ENCODE results near the gene NEFH. TPM values are rescaled to one million over a fixed set of nuclear protein-coding genes. Genes with fewer than 3 reads are reported as not detected.

NEFH gene
- total RNA-seq, 1 experiment from 2014 or later = not detected

DNA sequence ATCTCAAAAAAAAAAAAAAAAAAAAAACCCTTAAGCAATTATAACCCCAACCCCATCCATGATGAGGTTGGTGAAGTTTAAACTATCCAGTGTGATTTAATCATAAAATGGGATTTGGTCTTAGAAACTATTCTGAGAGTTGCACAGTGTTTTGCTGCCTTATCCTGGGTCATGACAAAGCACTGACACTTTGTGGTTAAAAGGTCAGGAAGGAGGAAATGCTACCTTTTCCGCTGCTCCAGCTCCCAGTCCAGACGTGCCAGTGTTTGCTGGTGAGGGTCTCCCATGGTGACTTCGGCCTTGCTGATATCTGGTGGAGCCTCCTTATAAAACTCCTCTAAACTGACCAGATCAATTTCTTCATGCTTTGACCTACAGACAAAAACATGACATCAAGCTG is 59.1 kb downstream of the NEFH start:
- H4K20me1 ChIP-seq (ENCODE audit: insufficient read depth) = no peaks in the 10 kb centered on the region
- no peaks in the 10 kb centered on the region for H3K27me3 ChIP-seq (ENCODE audit: insufficient read depth, low read length)
- no peak overlapping the region for H3K4me2 ChIP-seq (ENCODE audit: low read length)
- H3K9me2 ChIP-seq (ENCODE audit: insufficient read depth) = no peaks in the 10 kb centered on the region
- H3K9me3 ChIP-seq (ENCODE audit: control insufficient read depth in 1 of 2, insufficient read depth in 1 of 2, low read depth in 1 of 2, low read length in 2 of 2) = no peaks in the 10 kb centered on the region
- H3K36me3 ChIP-seq (ENCODE audit: control insufficient read depth in 1 of 2, insufficient read depth in 2 of 2, low read length in 2 of 2) = peaks cover 41 to 56% of the 10 kb centered on the region in 2 experiments
- no peaks in the 10 kb centered on the region for H3K4me1 ChIP-seq (ENCODE audit: control insufficient read depth in 1 of 2, insufficient read depth in 2 of 2, low read length in 2 of 2)
- no peak for TF ChIP-seq ELF1 (IDR thresholded peaks at IDR 0.05; ENCODE audit: borderline replicate concordance, low read depth)
- TF ChIP-seq, protein P1, sequence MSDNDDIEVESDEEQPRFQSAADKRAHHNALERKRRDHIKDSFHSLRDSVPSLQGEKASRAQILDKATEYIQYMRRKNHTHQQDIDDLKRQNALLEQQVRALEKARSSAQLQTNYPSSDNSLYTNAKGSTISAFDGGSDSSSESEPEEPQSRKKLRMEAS (IDR thresholded peaks at IDR 0.05) = no peak
- TF ChIP-seq SP1 (IDR thresholded peaks at IDR 0.05; ENCODE audit: low read depth) = no peak
- no peak for TF ChIP-seq EGR1 (IDR thresholded peaks at IDR 0.05; ENCODE audit: low read depth)
- TF ChIP-seq, protein P2, sequence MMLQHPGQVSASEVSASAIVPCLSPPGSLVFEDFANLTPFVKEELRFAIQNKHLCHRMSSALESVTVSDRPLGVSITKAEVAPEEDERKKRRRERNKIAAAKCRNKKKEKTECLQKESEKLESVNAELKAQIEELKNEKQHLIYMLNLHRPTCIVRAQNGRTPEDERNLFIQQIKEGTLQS (IDR thresholded peaks at IDR 0.05) = no peak
- TF ChIP-seq YY1 (IDR thresholded peaks at IDR 0.05; ENCODE audit: extremely low read depth, insufficient replicate concordance, low read depth, low read length) = no peak
- TF ChIP-seq ZNF274 (IDR thresholded peaks at IDR 0.05; ENCODE audit: low read depth, low read length) = no peak
- no peak for TF ChIP-seq POLR2AphosphoS5 (IDR thresholded peaks at IDR 0.05; ENCODE audit: low read depth, low read length)
- TF ChIP-seq, protein P3, sequence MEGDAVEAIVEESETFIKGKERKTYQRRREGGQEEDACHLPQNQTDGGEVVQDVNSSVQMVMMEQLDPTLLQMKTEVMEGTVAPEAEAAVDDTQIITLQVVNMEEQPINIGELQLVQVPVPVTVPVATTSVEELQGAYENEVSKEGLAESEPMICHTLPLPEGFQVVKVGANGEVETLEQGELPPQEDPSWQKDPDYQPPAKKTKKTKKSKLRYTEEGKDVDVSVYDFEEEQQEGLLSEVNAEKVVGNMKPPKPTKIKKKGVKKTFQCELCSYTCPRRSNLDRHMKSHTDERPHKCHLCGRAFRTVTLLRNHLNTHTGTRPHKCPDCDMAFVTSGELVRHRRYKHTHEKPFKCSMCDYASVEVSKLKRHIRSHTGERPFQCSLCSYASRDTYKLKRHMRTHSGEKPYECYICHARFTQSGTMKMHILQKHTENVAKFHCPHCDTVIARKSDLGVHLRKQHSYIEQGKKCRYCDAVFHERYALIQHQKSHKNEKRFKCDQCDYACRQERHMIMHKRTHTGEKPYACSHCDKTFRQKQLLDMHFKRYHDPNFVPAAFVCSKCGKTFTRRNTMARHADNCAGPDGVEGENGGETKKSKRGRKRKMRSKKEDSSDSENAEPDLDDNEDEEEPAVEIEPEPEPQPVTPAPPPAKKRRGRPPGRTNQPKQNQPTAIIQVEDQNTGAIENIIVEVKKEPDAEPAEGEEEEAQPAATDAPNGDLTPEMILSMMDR (IDR thresholded peaks at IDR 0.05 in 2 of 3, conservative IDR thresholded peaks at IDR 0.05 in 1 of 3; ENCODE audit: borderline replicate concordance in 1 of 3, insufficient read depth in 1 of 3, low read depth in 2 of 3, low read length in 2 of 3) = no peak
- no peak for TF ChIP-seq RAD21 (IDR thresholded peaks at IDR 0.05; ENCODE audit: low read depth)
- TF ChIP-seq JUND (IDR thresholded peaks at IDR 0.05) = no peak
- no peak for TF ChIP-seq TCF7L2 (IDR thresholded peaks at IDR 0.05; ENCODE audit: borderline replicate concordance, extremely low read depth, insufficient read depth, insufficient read length)
- TF ChIP-seq FOSL1 (IDR thresholded peaks at IDR 0.05; ENCODE audit: low read depth) = no peak
- TF ChIP-seq EZH2phosphoT487 (IDR thresholded peaks at IDR 0.05; ENCODE audit: borderline replicate concordance) = no peak
- TF ChIP-seq CBX3 (IDR thresholded peaks at IDR 0.05; ENCODE audit: low read depth) = no peak
- BruUV-seq (replicated peaks) = no TSS peak
- H3K27ac ChIP-seq (ENCODE audit: low read depth, low read length) = no peak overlapping the region
- H3K79me2 ChIP-seq (ENCODE audit: insufficient read depth, low read length) = no peaks in the 10 kb centered on the region
- H3K9ac ChIP-seq (ENCODE audit: low read length) = no peak overlapping the region
- ChIA-PET POLR2A (no interaction called here), CTCF (no interaction called here), RAD21 (ENCODE audit: low non-redundant PET in 1 of 2, low total read pairs in 2 of 2, uncharacterized antibody in 2 of 2, unreplicated experiment in 2 of 2) (no interaction called here)
- intact Hi-C loops (cut with micrococcal nuclease) = no loop called here
- no peak overlapping the region for H3K4me3 ChIP-seq (replicated peaks in 1 of 2; ENCODE audit: low read depth in 1 of 2, low read length in 2 of 2)
- no peak overlapping the region for H2AFZ ChIP-seq (ENCODE audit: low read depth, low read length, poor library complexity, severe bottlenecking)
- no peak for DNase-seq (ENCODE audit: low read depth, low spot score)
- no peak for ATAC-seq

Other genes with a start within 250 kb of the NEFH start
- gene RHBDD3, start 212.2 kb upstream of the NEFH start, total RNA-seq (2021; ENCODE audit: unreplicated experiment) = 30.2 TPM
- gene EWSR1, start 211.9 kb upstream of the NEFH start, total RNA-seq (2021; ENCODE audit: unreplicated experiment) = 335 TPM
- gene GAS2L1, start 173.6 kb upstream of the NEFH start, total RNA-seq (2021; ENCODE audit: unreplicated experiment) = 29.4 TPM
- 0.96 TPM for gene RASL10A, start 164.5 kb upstream of the NEFH start, total RNA-seq (2021; ENCODE audit: unreplicated experiment)
- gene AP1B1, start 91.6 kb upstream of the NEFH start, total RNA-seq (2021; ENCODE audit: unreplicated experiment) = 60.4 TPM
- gene RFPL1, start 41.6 kb upstream of the NEFH start, total RNA-seq (2021; ENCODE audit: unreplicated experiment) = not detected
- 80.6 TPM for gene THOC5, start 73.5 kb downstream of the NEFH start, total RNA-seq (2021; ENCODE audit: unreplicated experiment)
- gene NIPSNAP1, start 100.9 kb downstream of the NEFH start, total RNA-seq (2021; ENCODE audit: unreplicated experiment) = 101 TPM
- 70.2 TPM for gene NF2, start 123.4 kb downstream of the NEFH start, total RNA-seq (2021; ENCODE audit: unreplicated experiment)
- not detected for gene CABP7, start 239.8 kb downstream of the NEFH start, total RNA-seq (2021; ENCODE audit: unreplicated experiment)